ENCODE measurements around the gene EHMT1.
"Not testable (repeated sequence)": the region's sequence is repeated elsewhere in the genome, so short reads cannot be mapped to it uniquely, and the experiment has no call there.

EHMT1 gene

DNA sequence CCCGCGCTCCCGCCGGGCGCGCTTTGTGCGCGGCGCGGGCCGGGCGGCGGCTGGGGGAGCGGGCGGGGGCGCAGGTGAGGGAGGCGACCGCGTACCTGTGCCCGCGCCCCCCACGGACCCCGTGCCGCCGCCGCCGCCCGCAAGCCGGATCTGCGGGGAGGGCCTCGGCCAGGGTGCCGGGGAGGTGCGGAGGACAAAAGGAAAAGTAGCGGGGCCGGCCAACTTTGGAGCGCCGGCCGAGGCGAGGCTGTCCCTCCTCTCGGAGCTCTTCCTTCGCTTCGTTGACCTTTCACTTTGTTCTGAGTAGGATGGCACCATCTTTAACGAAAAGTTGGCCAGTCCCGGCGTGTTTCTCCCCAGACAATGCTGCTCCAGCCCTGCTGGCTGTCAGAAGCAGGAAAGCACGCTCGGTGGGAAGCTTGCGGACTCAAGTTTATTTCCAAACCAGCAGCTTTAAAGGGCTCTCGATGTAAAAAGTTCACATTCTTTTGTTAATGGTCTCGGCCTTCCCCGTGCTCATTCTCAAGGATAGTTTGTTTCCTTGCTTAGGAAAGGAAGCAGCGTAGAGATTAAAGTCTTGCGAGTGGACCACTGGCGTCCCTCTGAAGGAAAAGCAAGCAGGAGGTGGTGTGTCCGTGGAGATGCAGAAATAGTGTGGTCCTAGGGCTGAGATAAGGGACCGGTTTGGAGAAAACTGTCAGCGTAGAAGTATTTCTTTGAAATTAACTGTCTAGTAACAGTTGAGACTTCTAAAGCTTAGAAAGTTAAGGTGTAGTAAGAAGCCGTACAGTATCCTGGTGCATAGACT lies 639 bp downstream of the EHMT1 start:
- peak overlapping the region; percentile 82 to 92 for H3K9ac ChIP-seq (ENCODE audit: low read length in 2 of 2)
- no peaks in the 10 kb centered on the region for H3K27me3 ChIP-seq (ENCODE audit: control insufficient read depth in 1 of 2, insufficient read depth in 2 of 2, low read length in 2 of 2)
- peak overlapping the region; percentile 75 for H3K27ac ChIP-seq (ENCODE audit: low read length)
- H3K4me3 ChIP-seq (ENCODE audit: low read length in 2 of 2), result peak overlapping the region; percentile 83 to 88
- no peaks in the 10 kb centered on the region for H3K9me3 ChIP-seq (ENCODE audit: control insufficient read depth in 2 of 2, low read length in 2 of 2)
- peaks cover 0 to 5% of the 10 kb centered on the region in 2 donors for H3K36me3 ChIP-seq (ENCODE audit: control insufficient read depth in 2 of 2, insufficient read depth in 2 of 2, low read length in 2 of 2)
- H3K4me1 ChIP-seq (ENCODE audit: control insufficient read depth, insufficient read depth, low read length), result peaks cover 31% of the 10 kb centered on the region

DNA sequence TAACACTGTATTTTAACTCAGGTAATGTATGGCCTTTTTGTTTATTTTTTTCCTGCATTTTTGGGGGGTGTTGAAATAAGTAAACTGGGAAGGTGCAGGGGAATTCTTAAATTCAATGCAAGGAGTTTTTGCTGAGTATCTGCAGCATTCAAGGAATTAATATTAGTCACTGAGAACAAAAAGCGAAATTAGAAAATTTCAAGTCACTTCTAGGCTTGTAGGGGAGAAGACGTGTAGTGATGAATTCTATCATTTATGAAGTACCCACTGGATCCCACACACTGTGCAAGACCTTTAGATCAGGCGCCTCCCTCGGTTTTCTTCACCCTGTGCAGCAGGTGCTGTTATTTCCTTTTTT lies 1.2 kb downstream of the EHMT1 start:
- peak overlapping the region; percentile 83 to 88 for H3K4me3 ChIP-seq (ENCODE audit: low read length in 2 of 2)
- peak overlapping the region; percentile 75 for H3K27ac ChIP-seq (ENCODE audit: low read length)
- no peaks in the 10 kb centered on the region for H3K27me3 ChIP-seq (ENCODE audit: control insufficient read depth in 1 of 2, insufficient read depth in 2 of 2, low read length in 2 of 2)
- peaks cover 0 to 4% of the 10 kb centered on the region in 2 donors for H3K36me3 ChIP-seq (ENCODE audit: control insufficient read depth in 2 of 2, insufficient read depth in 2 of 2, low read length in 2 of 2)
- peaks cover 31% of the 10 kb centered on the region for H3K4me1 ChIP-seq (ENCODE audit: control insufficient read depth, insufficient read depth, low read length)
- no peaks in the 10 kb centered on the region for H3K9me3 ChIP-seq (ENCODE audit: control insufficient read depth in 2 of 2, low read length in 2 of 2)
- H3K9ac ChIP-seq (ENCODE audit: low read length in 2 of 2), result peak overlapping the region; percentile 82 to 92

DNA sequence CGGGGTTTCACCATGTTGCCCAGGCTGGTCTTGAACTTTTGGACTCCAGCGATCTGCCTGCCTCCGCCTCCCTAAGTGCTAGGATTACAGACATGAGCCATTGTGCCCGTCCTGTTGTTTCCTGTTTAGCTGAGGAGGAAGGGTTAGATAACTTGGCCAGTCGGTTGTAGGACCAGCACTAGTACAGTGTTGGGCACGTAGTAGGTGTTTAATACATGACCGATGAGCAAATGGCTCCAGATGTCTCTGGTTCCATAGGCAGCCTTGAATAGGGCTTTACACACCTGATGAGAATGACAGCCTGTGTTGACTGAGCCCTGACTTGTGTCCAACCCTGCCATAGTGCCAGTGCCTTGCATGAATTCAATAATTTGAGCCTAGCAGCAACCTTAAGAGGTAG lies 1.8 kb downstream of the EHMT1 start:
- H3K27ac ChIP-seq (ENCODE audit: low read length), result no peak overlapping the region
- peak overlapping the region; percentile 2 to 58 for H3K9ac ChIP-seq (ENCODE audit: low read length in 2 of 2)
- no peaks in the 10 kb centered on the region for H3K9me3 ChIP-seq (ENCODE audit: control insufficient read depth in 2 of 2, low read length in 2 of 2)
- peaks cover 0 to 3% of the 10 kb centered on the region in 2 donors for H3K36me3 ChIP-seq (ENCODE audit: control insufficient read depth in 2 of 2, insufficient read depth in 2 of 2, low read length in 2 of 2)
- H3K4me3 ChIP-seq (ENCODE audit: low read length in 2 of 2), result peak overlapping the region in 1 of 2 donors; percentile 35
- H3K4me1 ChIP-seq (ENCODE audit: control insufficient read depth, insufficient read depth, low read length), result peaks cover 31% of the 10 kb centered on the region
- no peaks in the 10 kb centered on the region for H3K27me3 ChIP-seq (ENCODE audit: control insufficient read depth in 1 of 2, insufficient read depth in 2 of 2, low read length in 2 of 2)

DNA sequence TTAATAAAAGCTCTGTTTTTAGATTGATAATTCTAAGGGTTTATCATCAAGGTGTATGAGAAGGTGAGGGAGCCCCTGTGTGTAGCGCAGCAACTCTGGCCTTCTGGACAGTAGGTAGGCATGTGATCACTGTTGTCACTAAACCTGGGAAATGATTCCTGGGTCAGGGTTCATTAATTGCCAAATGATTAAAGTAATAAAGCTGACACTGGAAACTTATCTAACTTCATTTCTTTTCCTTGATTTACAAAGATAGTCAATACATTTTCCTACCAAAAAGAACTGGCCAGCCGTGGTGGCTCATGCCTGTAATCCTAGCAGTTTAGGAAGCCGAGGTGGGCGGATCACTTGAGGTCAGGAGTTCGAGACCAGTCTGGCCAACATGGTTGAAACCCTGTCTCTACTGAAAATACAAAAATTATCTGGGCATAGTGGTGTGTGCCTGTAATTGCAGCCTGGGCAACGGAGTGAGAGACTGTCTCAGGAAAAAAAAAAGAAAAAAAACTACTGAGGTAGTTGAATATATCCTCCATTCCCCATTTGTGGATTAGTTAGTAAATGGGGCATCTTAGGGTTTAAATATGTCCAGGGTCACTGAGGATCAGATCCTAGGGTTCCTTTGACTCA lies 2.4 kb downstream of the EHMT1 start:
- Histone ChIP-seq H3K9me3 (ENCODE audit: control insufficient read depth in 2 of 2, low read length in 2 of 2) (no peaks in the 10 kb centered on the region), H3K27ac (ENCODE audit: low read length) (no peak overlapping the region), H3K4me3 (ENCODE audit: low read length in 2 of 2) (peak overlapping the region in 1 of 2 donors; percentile 35), H3K36me3 (ENCODE audit: control insufficient read depth in 2 of 2, insufficient read depth in 2 of 2, low read length in 2 of 2) (peaks cover 0 to 2% of the 10 kb centered on the region in 2 donors), H3K4me1 (ENCODE audit: control insufficient read depth, insufficient read depth, low read length) (peaks cover 31% of the 10 kb centered on the region), H3K27me3 (ENCODE audit: control insufficient read depth in 1 of 2, insufficient read depth in 2 of 2, low read length in 2 of 2) (no peaks in the 10 kb centered on the region), H3K9ac (ENCODE audit: low read length in 2 of 2) (peak overlapping the region in 1 of 2 donors; percentile 2)

DNA sequence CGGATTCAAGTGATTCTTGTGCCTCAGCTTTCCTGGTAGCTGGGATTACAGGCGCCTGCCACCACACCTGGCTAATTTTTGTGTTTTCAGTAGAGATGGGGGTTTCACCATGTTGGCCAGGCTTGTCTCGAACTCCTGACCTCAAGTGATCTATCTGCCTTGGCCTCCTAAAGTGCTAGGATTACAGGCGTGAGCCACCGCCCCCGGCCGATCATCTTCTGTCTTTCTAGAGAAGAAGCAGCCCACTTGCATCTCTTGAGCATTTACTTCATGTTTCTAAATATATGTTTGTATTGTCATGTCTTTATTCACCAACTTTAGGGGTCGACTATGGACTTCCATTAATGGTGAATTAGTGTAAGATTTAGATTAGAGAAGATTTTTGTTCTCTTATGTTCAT lies 3.4 kb downstream of the EHMT1 start:
- not testable (repeated sequence) for H3K27me3 ChIP-seq (ENCODE audit: control insufficient read depth in 1 of 2, insufficient read depth in 2 of 2, low read length in 2 of 2); H3K9ac ChIP-seq (ENCODE audit: low read length in 2 of 2); H3K27ac ChIP-seq (ENCODE audit: low read length); H3K4me3 ChIP-seq (ENCODE audit: low read length in 2 of 2); H3K36me3 ChIP-seq (ENCODE audit: control insufficient read depth in 2 of 2, insufficient read depth in 2 of 2, low read length in 2 of 2); H3K9me3 ChIP-seq (ENCODE audit: control insufficient read depth in 2 of 2, low read length in 2 of 2)
- peaks cover 31% of the 10 kb centered on the region for H3K4me1 ChIP-seq (ENCODE audit: control insufficient read depth, insufficient read depth, low read length)

DNA sequence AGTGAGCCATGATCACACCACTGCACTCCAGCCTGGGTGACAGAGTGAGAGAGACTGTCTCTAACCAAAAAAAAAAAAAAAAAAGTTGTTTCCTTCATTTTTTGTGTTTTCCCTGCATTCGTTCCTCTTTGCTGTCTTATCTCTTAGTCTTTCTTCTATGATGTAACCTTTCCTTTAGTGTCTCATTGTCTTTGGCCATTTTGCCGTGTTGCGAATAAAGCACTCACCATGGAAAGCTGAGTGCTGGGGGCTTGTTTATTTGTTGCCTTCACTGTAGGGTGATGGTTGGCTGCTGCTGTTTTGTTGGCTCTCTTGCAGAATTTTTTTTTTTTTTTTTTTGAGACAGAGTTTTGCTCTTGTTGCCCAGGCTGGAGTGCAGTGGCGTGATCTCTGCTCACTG lies 7.7 kb downstream of the EHMT1 start:
- no peaks in the 10 kb centered on the region for H3K27me3 ChIP-seq (ENCODE audit: control insufficient read depth in 1 of 2, insufficient read depth in 2 of 2, low read length in 2 of 2)
- H3K9ac ChIP-seq (ENCODE audit: low read length in 2 of 2), result no peak overlapping the region
- H3K27ac ChIP-seq (ENCODE audit: low read length), result no peak overlapping the region
- peaks cover 8% of the 10 kb centered on the region for H3K4me1 ChIP-seq (ENCODE audit: control insufficient read depth, insufficient read depth, low read length)
- H3K36me3 ChIP-seq (ENCODE audit: control insufficient read depth in 2 of 2, insufficient read depth in 2 of 2, low read length in 2 of 2), result no peaks in the 10 kb centered on the region
- H3K4me3 ChIP-seq (ENCODE audit: low read length in 2 of 2), result no peak overlapping the region
- H3K9me3 ChIP-seq (ENCODE audit: control insufficient read depth in 2 of 2, low read length in 2 of 2), result no peaks in the 10 kb centered on the region

DNA sequence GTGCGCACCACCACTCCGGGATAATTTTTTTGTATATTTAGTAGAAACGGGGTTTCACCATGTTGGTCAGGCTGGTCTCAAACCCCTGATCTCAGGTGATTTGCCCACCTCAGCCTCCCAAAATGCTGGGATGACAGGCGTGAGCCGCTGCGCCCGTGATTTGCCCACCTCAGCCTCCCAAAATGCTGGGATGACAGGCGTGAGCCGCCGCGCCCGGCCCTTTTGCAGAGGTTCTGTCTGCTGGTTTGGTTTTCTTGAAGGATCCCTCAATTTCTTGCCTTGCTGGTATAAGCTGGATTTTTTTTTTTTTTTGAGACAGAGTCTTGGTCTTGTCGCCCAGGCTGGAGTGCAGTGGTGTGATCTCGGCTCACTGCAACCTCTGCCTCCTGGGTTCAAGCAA lies 8.6 kb downstream of the EHMT1 start:
- H3K9ac ChIP-seq (ENCODE audit: low read length in 2 of 2); H3K4me3 ChIP-seq (ENCODE audit: low read length in 2 of 2); H3K36me3 ChIP-seq (ENCODE audit: control insufficient read depth in 2 of 2, insufficient read depth in 2 of 2, low read length in 2 of 2); H3K9me3 ChIP-seq (ENCODE audit: control insufficient read depth in 2 of 2, low read length in 2 of 2); H3K27ac ChIP-seq (ENCODE audit: low read length); H3K27me3 ChIP-seq (ENCODE audit: control insufficient read depth in 1 of 2, insufficient read depth in 2 of 2, low read length in 2 of 2): not testable (repeated sequence)
- peaks cover 11% of the 10 kb centered on the region for H3K4me1 ChIP-seq (ENCODE audit: control insufficient read depth, insufficient read depth, low read length)

DNA sequence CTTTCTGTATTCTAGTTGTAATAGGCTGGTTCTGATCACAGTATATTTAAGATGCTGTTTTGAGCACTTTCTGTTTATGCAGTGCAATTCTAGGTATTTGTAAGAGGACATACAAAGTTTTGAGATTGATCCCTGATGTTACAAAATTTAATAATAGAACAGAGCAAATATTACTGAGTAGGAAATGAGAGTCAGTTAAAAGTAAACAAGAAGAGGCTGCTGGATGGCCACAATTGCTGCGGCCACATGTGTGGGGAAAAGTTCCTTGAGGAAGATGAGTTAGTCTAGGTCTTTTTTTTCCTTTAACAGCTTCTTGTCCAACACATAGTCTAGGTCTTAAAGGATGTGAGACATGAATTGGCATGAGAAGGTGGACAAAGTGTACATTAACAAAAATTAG lies 11.3 kb downstream of the EHMT1 start:
- Histone ChIP-seq H3K9ac (ENCODE audit: low read length in 2 of 2) (no peak overlapping the region), H3K9me3 (ENCODE audit: control insufficient read depth in 2 of 2, low read length in 2 of 2) (no peaks in the 10 kb centered on the region), H3K27ac (ENCODE audit: low read length) (no peak overlapping the region), H3K27me3 (ENCODE audit: control insufficient read depth in 1 of 2, insufficient read depth in 2 of 2, low read length in 2 of 2) (no peaks in the 10 kb centered on the region), H3K4me3 (ENCODE audit: low read length in 2 of 2) (no peak overlapping the region), H3K36me3 (ENCODE audit: control insufficient read depth in 2 of 2, insufficient read depth in 2 of 2, low read length in 2 of 2) (no peaks in the 10 kb centered on the region), H3K4me1 (ENCODE audit: control insufficient read depth, insufficient read depth, low read length) (peaks cover 18% of the 10 kb centered on the region)

DNA sequence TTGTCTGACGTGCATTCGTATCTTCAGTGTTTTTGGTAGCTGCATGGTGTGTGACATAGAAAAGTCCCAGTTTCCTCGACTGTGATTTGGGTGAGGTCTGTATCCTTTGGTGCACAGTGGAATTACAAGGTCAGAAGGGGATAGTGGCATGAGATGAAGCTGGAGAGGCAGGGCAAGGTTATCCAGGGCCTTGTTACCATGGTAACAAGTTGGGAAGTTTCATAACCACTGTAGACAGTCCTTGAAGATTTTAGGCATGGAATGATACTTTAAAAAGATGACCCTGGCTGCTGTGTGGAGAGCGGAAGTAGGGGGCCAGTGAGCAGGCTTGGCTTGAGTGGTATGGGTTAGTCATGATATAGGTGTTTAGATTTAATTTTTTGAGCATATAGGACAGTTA lies 11.9 kb downstream of the EHMT1 start:
- H3K4me3 ChIP-seq (ENCODE audit: low read length in 2 of 2), result no peak overlapping the region
- peaks cover 18% of the 10 kb centered on the region for H3K4me1 ChIP-seq (ENCODE audit: control insufficient read depth, insufficient read depth, low read length)
- no peak overlapping the region for H3K27ac ChIP-seq (ENCODE audit: low read length)
- no peaks in the 10 kb centered on the region for H3K27me3 ChIP-seq (ENCODE audit: control insufficient read depth in 1 of 2, insufficient read depth in 2 of 2, low read length in 2 of 2)
- no peaks in the 10 kb centered on the region for H3K36me3 ChIP-seq (ENCODE audit: control insufficient read depth in 2 of 2, insufficient read depth in 2 of 2, low read length in 2 of 2)
- H3K9ac ChIP-seq (ENCODE audit: low read length in 2 of 2), result no peak overlapping the region
- H3K9me3 ChIP-seq (ENCODE audit: control insufficient read depth in 2 of 2, low read length in 2 of 2), result no peaks in the 10 kb centered on the region

DNA sequence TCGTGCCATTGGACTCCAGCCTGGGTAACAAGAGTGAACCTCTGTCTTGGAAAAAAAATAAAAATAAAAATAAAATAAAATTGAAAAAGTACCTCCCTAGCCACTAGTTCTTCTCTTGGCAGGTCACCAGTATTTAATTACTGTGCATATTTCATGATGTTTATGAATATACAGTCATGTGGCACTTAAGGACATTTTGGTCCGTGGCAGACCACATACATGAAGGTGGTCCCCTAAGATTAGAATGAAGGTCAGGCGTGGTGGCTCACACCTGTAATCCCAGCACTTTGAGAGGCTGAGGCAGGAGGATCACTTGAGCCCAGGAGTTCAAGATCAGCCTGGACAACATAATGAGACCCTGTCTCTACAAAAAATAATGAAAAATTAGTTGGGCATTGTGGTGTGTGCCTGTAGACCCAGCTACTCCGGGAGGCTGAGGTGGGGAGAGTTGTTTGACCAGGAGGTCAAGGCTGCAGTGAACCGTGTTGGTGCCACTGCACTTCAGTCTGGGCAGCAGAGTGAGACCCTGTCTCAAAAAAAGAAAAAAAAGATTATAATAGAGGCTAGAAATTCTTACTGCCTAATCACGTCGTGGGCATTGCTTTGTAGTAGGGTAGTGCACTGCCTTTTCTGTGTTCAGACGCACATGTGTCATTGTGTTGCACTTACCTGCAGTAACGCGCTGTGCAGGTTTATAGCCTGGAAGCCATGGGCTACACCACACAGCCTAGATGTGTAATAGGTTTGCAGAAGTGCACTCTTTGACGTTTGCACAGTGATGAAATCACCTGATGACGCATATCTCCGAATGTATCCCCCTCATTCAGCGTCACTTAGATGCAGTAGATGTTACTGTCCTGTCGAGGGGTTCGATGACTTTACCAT lies 12.8 kb downstream of the EHMT1 start:
- Histone ChIP-seq H3K27ac (ENCODE audit: low read length) (no peak overlapping the region), H3K4me1 (ENCODE audit: control insufficient read depth, insufficient read depth, low read length) (peaks cover 18% of the 10 kb centered on the region), H3K9me3 (ENCODE audit: control insufficient read depth in 2 of 2, low read length in 2 of 2) (no peaks in the 10 kb centered on the region), H3K9ac (ENCODE audit: low read length in 2 of 2) (no peak overlapping the region), H3K27me3 (ENCODE audit: control insufficient read depth in 1 of 2, insufficient read depth in 2 of 2, low read length in 2 of 2) (no peaks in the 10 kb centered on the region), H3K4me3 (ENCODE audit: low read length in 2 of 2) (no peak overlapping the region), H3K36me3 (ENCODE audit: control insufficient read depth in 2 of 2, insufficient read depth in 2 of 2, low read length in 2 of 2) (no peaks in the 10 kb centered on the region)

Data from stomach smooth muscle (tissue), 2 donors.